Measurements from ENCODE around the gene CDCA7.
"Not testable (repeated sequence)": the region's sequence is repeated elsewhere in the genome, so short reads cannot be mapped to it uniquely, and the experiment has no call there.

The CDCA7 gene

GRCh38 chr2:173354582-173355131 lies at the start of gene CDCA7:
Gene CDCA7 (plus strand): TSS chr2:173354872. CDS start chr2:173354964, 92 bp downstream.
- peak; percentile 24 for DNase-seq (ENCODE audit: low spot score)

- no peak for DNase-seq (ENCODE audit: low spot score)
Measured at GRCh38 chr2:173305303-173305702, 49.4 kb upstream of the CDCA7 start.

GRCh38 chr2:173307293-173307692 lies 47.4 kb upstream of the CDCA7 start:
- DNase-seq (ENCODE audit: low spot score): no peak

GRCh38 chr2:173309370-173309769 lies 45.3 kb upstream of the CDCA7 start:
- not testable (repeated sequence) for DNase-seq (ENCODE audit: low spot score)

- no peak for DNase-seq (ENCODE audit: low spot score)
Measured at GRCh38 chr2:173311844-173312606, 42.6 kb upstream of the CDCA7 start.

- DNase-seq (ENCODE audit: low spot score): no peak
Measured at GRCh38 chr2:173323371-173323770, 31.3 kb upstream of the CDCA7 start.

GRCh38 chr2:173326806-173327205 lies 27.9 kb upstream of the CDCA7 start:
- DNase-seq (ENCODE audit: low spot score): no peak

- DNase-seq (ENCODE audit: low spot score): no peak
Measured at GRCh38 chr2:173327421-173327820, 27.3 kb upstream of the CDCA7 start.

- not testable (repeated sequence) for DNase-seq (ENCODE audit: low spot score)
Measured at GRCh38 chr2:173333003-173333402, 21.7 kb upstream of the CDCA7 start.

GRCh38 chr2:173339807-173340206 lies 14.9 kb upstream of the CDCA7 start:
- no peak for DNase-seq (ENCODE audit: low spot score)

GRCh38 chr2:173343921-173344320 lies 10.8 kb upstream of the CDCA7 start:
- no peak for DNase-seq (ENCODE audit: low spot score)

- DNase-seq (ENCODE audit: low spot score): no peak
Measured at GRCh38 chr2:173346035-173346434, 8.6 kb upstream of the CDCA7 start.

GRCh38 chr2:173347305-173348168 lies 7.1 kb upstream of the CDCA7 start:
- DNase-seq (ENCODE audit: low spot score): no peak

- no peak for DNase-seq (ENCODE audit: low spot score)
Measured at GRCh38 chr2:173349287-173349686, 5.4 kb upstream of the CDCA7 start.

GRCh38 chr2:173350383-173350782 lies 4.3 kb upstream of the CDCA7 start:
- DNase-seq (ENCODE audit: low spot score): no peak

- no peak for DNase-seq (ENCODE audit: low spot score)
Measured at GRCh38 chr2:173351879-173352278, 2.8 kb upstream of the CDCA7 start.

GRCh38 chr2:173353556-173353955 lies 1.1 kb upstream of the CDCA7 start:
- DNase-seq (ENCODE audit: low spot score): no peak

GRCh38 chr2:173354073-173354581 lies 545 bp upstream of the CDCA7 start:
- DNase-seq (ENCODE audit: low spot score): no peak

GRCh38 chr2:173355132-173355865 lies 627 bp downstream of the CDCA7 start:
- no peak for DNase-seq (ENCODE audit: low spot score)

- DNase-seq (ENCODE audit: low spot score): no peak
Measured at GRCh38 chr2:173355866-173356508, 1.3 kb downstream of the CDCA7 start.

- no peak for DNase-seq (ENCODE audit: low spot score)
Measured at GRCh38 chr2:173357346-173357745, 2.7 kb downstream of the CDCA7 start.

All from CD4-positive, alpha-beta T cell treated with Interleukin-15 for 4 hours (primary cell).